Stomach (tissue), 4 donors: ENCODE measurements around the gene WHRN.

Source experiments
- EP300 ChIP-seq: sonication (generic); formaldehyde crosslinking; IDR thresholded peaks from one replicate; pipeline ENCODE4 v1.6.1; 2017; ENCODE audit warnings: antibody characterized with exemption
- POLR2A ChIP-seq, 4 donors: fragments of 450-650 bp; IDR thresholded peaks; one replicate each; pipeline ENCODE4 v1.6.1; 2016; ENCODE audit warnings: antibody characterized with exemption in 4 of 4, control low read depth in 2 of 4, mild to moderate bottlenecking in 1 of 4, moderate library complexity in 1 of 4
- POLR2AphosphoS5 ChIP-seq, 3 donors: sonication (generic); formaldehyde crosslinking; IDR thresholded peaks; one replicate each; pipeline ENCODE4 v1.6.1; 2016; ENCODE audit warnings: antibody characterized with exemption in 3 of 3
- TF ChIP-seq, protein P1 (sequence below), 7 experiments: fragments of 450-650 bp in 4 of 7; fragments of 200-600 bp in 3 of 7; sonication (generic) in 3 of 7; IDR thresholded peaks; one replicate each; pipeline ENCODE4 v1.5.1; 2016 to 2019; ENCODE audit warnings: antibody characterized with exemption in 7 of 7, control low read depth in 2 of 7, mild to moderate bottlenecking in 1 of 7

DNA sequence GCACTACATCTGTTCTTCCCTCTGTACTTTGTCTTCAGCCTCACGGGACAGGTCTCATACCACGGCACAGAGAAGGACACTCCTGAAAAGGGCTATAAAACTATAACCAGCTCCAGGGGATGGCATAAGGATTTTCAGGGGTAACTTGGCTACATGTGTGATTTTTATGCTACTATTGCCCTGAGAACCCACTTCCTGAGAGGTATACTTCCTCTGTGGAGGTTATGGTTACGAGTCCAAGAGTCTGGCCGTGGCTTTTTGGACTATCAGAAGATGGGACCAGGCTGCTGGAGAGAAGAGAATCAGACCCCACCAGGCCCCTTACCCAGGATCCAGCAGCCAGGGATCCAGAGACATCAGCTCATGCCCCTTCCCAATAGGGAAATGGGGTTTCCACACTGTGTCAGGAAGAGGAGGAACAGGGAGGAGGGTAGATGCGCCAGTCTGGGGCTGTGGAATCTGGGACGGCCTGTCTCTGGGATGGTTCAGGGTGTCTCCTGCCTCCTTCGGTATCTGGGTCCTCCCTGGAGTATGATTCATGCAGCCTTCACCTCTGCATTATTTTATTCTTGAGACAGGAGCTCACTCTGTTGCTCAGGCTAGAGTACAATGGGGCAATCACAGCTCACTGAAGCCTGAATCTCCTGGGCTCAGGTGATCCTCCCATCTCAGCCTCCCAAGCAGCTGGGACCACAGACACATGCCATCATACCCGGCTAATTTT is 29.7 kb downstream of the WHRN start:
- TF ChIP-seq, protein P1, sequence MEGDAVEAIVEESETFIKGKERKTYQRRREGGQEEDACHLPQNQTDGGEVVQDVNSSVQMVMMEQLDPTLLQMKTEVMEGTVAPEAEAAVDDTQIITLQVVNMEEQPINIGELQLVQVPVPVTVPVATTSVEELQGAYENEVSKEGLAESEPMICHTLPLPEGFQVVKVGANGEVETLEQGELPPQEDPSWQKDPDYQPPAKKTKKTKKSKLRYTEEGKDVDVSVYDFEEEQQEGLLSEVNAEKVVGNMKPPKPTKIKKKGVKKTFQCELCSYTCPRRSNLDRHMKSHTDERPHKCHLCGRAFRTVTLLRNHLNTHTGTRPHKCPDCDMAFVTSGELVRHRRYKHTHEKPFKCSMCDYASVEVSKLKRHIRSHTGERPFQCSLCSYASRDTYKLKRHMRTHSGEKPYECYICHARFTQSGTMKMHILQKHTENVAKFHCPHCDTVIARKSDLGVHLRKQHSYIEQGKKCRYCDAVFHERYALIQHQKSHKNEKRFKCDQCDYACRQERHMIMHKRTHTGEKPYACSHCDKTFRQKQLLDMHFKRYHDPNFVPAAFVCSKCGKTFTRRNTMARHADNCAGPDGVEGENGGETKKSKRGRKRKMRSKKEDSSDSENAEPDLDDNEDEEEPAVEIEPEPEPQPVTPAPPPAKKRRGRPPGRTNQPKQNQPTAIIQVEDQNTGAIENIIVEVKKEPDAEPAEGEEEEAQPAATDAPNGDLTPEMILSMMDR (IDR thresholded peaks at IDR 0.05), result no peak
- TF ChIP-seq POLR2AphosphoS5 (IDR thresholded peaks at IDR 0.05) (no peak), POLR2A (IDR thresholded peaks at IDR 0.05) (no peak), EP300 (no peak)
